Activated B cell treated with CpG ODN at 0.5 μM for 24 hours (primary cell): ENCODE data around the gene ADGRG1. TPM values are rescaled to one million over a fixed set of nuclear protein-coding genes. Genes with fewer than 3 reads are reported as not detected.

ENCODE experiments used
- ATAC-seq: fragments of 200-7000 bp; cut with Tn5 transposase; one replicate; pipeline ENCODE4 v1.10.0; 2021; ENCODE audit warnings: low read depth, mild to moderate bottlenecking, moderate library complexity
- CTCF ChIA-PET: fragments of 350-600 bp; sonication (Branson Sonifier 250); formaldehyde crosslinking; loops from one replicate; lab custom pipeline; 2021; ENCODE audit warnings: antibody characterized with exemption; lab: Charles Lee
- POLR2A ChIA-PET: fragments of 350-600 bp; sonication (Branson Sonifier 250); formaldehyde crosslinking; loops from one replicate; lab custom pipeline; 2021; ENCODE audit warnings: antibody characterized with exemption; lab: Charles Lee
- DNase-seq: peaks from one replicate; pipeline ENCODE4 v3.0.0; 2022
- H3K27ac Mint-ChIP-seq: one replicate; pipeline ENCODE4 v1.8.0; 2020; ENCODE audit warnings: mixed read lengths
- H3K27me3 Mint-ChIP-seq: one replicate; pipeline ENCODE4 v1.8.0; 2021; ENCODE audit warnings: mixed read lengths
- H3K36me3 Mint-ChIP-seq: one replicate; pipeline ENCODE4 v1.8.0; 2021; ENCODE audit warnings: low read depth, mixed read lengths
- H3K4me1 Mint-ChIP-seq: one replicate; pipeline ENCODE4 v1.8.0; 2021; ENCODE audit warnings: mixed read lengths
- H3K4me3 Mint-ChIP-seq: one replicate; pipeline ENCODE4 v1.8.0; 2020; ENCODE audit warnings: mild to moderate bottlenecking, mixed read lengths
- H3K9me3 Mint-ChIP-seq: one replicate; pipeline ENCODE4 v1.8.0; 2020; ENCODE audit warnings: mixed read lengths
- CTCF ChIP-seq: fragments of 200-600 bp; IDR thresholded peaks from one replicate; pipeline ENCODE4 v1.8.0; 2022; ENCODE audit warnings: antibody characterized with exemption, mild to moderate bottlenecking
- intact Hi-C: fragments of 100-400 bp; cut with micrococcal nuclease; formaldehyde crosslinking; loops from one replicate; pipeline ENCODE4 v1.15.1; 2024
- total RNA-seq: library from RNA; stranded (reverse); gene quantifications from 2 replicates; pipeline ENCODE4 v1.2.3, GENCODE V29; 2022

The ADGRG1 gene
- total RNA-seq, 1 donor from 2014 or later: 0.13 TPM

GRCh38 chr16:57623251-57624043 lies 5.0 kb upstream of the ADGRG1 start:
- intact Hi-C loops: no loop called here
- Mint-ChIP-seq H3K27ac (no peak overlapping the region), H3K4me1 (peaks cover 2% of the 10 kb centered on the region), H3K27me3 (peaks cover 22% of the 10 kb centered on the region), H3K4me3 (no peak overlapping the region), H3K36me3 (no peaks in the 10 kb centered on the region), H3K9me3 (no peaks in the 10 kb centered on the region)
- TF ChIP-seq CTCF: no peak
- ChIA-PET CTCF (no interaction called here), POLR2A (no interaction called here)
- DNase-seq (no peak), ATAC-seq (no peak)

- no peak overlapping the region for H3K27ac Mint-ChIP-seq
- TF ChIP-seq CTCF: no peak
- ATAC-seq (no peak), DNase-seq (no peak)
- POLR2A ChIA-PET: no interaction called here
- no peaks in the 10 kb centered on the region for H3K9me3 Mint-ChIP-seq
- peaks cover 25% of the 10 kb centered on the region for H3K27me3 Mint-ChIP-seq
- intact Hi-C loops: no loop called here
- no peaks in the 10 kb centered on the region for H3K36me3 Mint-ChIP-seq
- H3K4me3 Mint-ChIP-seq: no peak overlapping the region
- H3K4me1 Mint-ChIP-seq: peaks cover 4% of the 10 kb centered on the region
- CTCF ChIA-PET: no interaction called here
These were observed 4.3 kb upstream of the ADGRG1 start for GRCh38 chr16:57624044-57624688.

- no peak for TF ChIP-seq CTCF
- DNase-seq (no peak), ATAC-seq (no peak)
- intact Hi-C loops: no loop called here
- Mint-ChIP-seq H3K9me3 (no peaks in the 10 kb centered on the region), H3K4me1 (peaks cover 4% of the 10 kb centered on the region), H3K27me3 (peaks cover 26% of the 10 kb centered on the region), H3K27ac (no peak overlapping the region), H3K4me3 (no peak overlapping the region), H3K36me3 (no peaks in the 10 kb centered on the region)
- CTCF ChIA-PET: no interaction called here
- POLR2A ChIA-PET: no interaction called here
These were observed 3.5 kb upstream of the ADGRG1 start for GRCh38 chr16:57624806-57625500.

- peaks cover 38% of the 10 kb centered on the region for H3K27me3 Mint-ChIP-seq
- CTCF ChIA-PET: no interaction called here
- H3K36me3 Mint-ChIP-seq: no peaks in the 10 kb centered on the region
- H3K9me3 Mint-ChIP-seq: no peaks in the 10 kb centered on the region
- H3K27ac Mint-ChIP-seq: no peak overlapping the region
- ATAC-seq (no peak), DNase-seq (no peak)
- POLR2A ChIA-PET: no interaction called here
- H3K4me1 Mint-ChIP-seq: peaks cover 4% of the 10 kb centered on the region
- intact Hi-C loops: no loop called here
- H3K4me3 Mint-ChIP-seq: no peak overlapping the region
- TF ChIP-seq CTCF: no peak
These were observed 1.8 kb upstream of the ADGRG1 start for GRCh38 chr16:57626420-57627170.
